Liver (tissue), 9 donors: ENCODE data around the gene SH3RF3. TPM values are rescaled to one million over a fixed set of nuclear protein-coding genes. Genes with fewer than 3 reads are reported as not detected.

Experiments
- DNase-seq: peaks from one replicate; pipeline ENCODE4 v3.0.0-alpha.2; 2017; ENCODE audit warnings: low spot score
- H3K27ac ChIP-seq, 2 donors: one replicate each; pipeline ENCODE4 v1.7.0; 2013; ENCODE audit warnings: inconsistent platforms in 2 of 2, low read length in 2 of 2, control low read depth in 1 of 2, low read depth in 1 of 2, mild to moderate bottlenecking in 1 of 2
- H3K27me3 ChIP-seq, 4 donors: one replicate each; pipeline versions ENCODE4 v1.6.1 to v1.7.0; 2013; ENCODE audit warnings: low read length in 3 of 4, inconsistent platforms in 1 of 4, mild to moderate bottlenecking in 1 of 4, moderate library complexity in 1 of 4; ENCODE audit not compliant: control insufficient read depth in 4 of 4, insufficient read depth in 4 of 4
- H3K36me3 ChIP-seq, 4 donors: one replicate each; pipeline versions ENCODE4 v1.6.1 to v1.7.0; 2013; ENCODE audit warnings: low read length in 3 of 4, mild to moderate bottlenecking in 3 of 4, low read depth in 1 of 4, moderate library complexity in 1 of 4; ENCODE audit not compliant: control insufficient read depth in 4 of 4, insufficient read depth in 3 of 4
- H3K4me1 ChIP-seq, 4 donors: one replicate each; pipeline versions ENCODE4 v1.6.1 to v1.7.0; 2013; ENCODE audit warnings: low read length in 3 of 4, mild to moderate bottlenecking in 3 of 4, moderate library complexity in 1 of 4; ENCODE audit not compliant: control insufficient read depth in 4 of 4, insufficient read depth in 4 of 4
- H3K4me3 ChIP-seq, 3 donors: one replicate each; pipeline versions ENCODE4 v1.6.1 to v1.7.0; 2013; ENCODE audit warnings: low read length in 3 of 3, control low read depth in 1 of 3, low read depth in 1 of 3, mild to moderate bottlenecking in 1 of 3
- H3K9ac ChIP-seq, 2 donors: one replicate each; pipeline ENCODE4 v1.7.0; 2013; ENCODE audit warnings: low read length in 2 of 2, mild to moderate bottlenecking in 2 of 2, moderate library complexity in 2 of 2, control low read depth in 1 of 2, low read depth in 1 of 2
- H3K9me3 ChIP-seq, 4 donors: one replicate each; pipeline versions ENCODE4 v1.6.1 to v1.7.0; 2013; ENCODE audit warnings: low read length in 3 of 4; ENCODE audit not compliant: control insufficient read depth in 4 of 4
- ATF3 ChIP-seq: IDR thresholded peaks from 2 replicates; pipeline ENCODE4 v1.6.1; 2016; ENCODE audit warnings: antibody characterized with exemption
- FOXA2 ChIP-seq: IDR thresholded peaks from 2 replicates; pipeline ENCODE4 v1.6.1; 2016; ENCODE audit warnings: antibody characterized with exemption
- GABPA ChIP-seq, 2 donors: IDR thresholded peaks in 1 of 2; conservative IDR thresholded peaks in 1 of 2; 2 replicates each; pipeline ENCODE4 v1.6.1; 2016; ENCODE audit warnings: antibody characterized with exemption in 2 of 2, mild to moderate bottlenecking in 1 of 2, moderate library complexity in 1 of 2
- HNF4G ChIP-seq: IDR thresholded peaks from 2 replicates; pipeline ENCODE4 v1.6.1; 2016; ENCODE audit warnings: antibody characterized with exemption
- NR2F2 ChIP-seq: IDR thresholded peaks from 2 replicates; pipeline ENCODE4 v1.6.1; 2016; ENCODE audit warnings: antibody characterized with exemption
- REST ChIP-seq: IDR thresholded peaks from 2 replicates; pipeline ENCODE4 v1.6.1; 2016; ENCODE audit warnings: antibody characterized with exemption, mild to moderate bottlenecking
- RXRA ChIP-seq, 2 donors: IDR thresholded peaks; 2 replicates each; pipeline ENCODE4 v1.6.1; 2017 to 2018; ENCODE audit warnings: antibody characterized with exemption in 2 of 2, mild to moderate bottlenecking in 1 of 2
- SP1 ChIP-seq: IDR thresholded peaks from 2 replicates; pipeline ENCODE4 v1.6.1; 2018; ENCODE audit warnings: antibody characterized with exemption, mild to moderate bottlenecking
- ZBTB33 ChIP-seq: IDR thresholded peaks from 2 replicates; pipeline ENCODE4 v1.6.1; 2016; ENCODE audit warnings: antibody characterized with exemption
- WGBS: extraction: QIAGEN DNeasy Blood & Tissue Kit; methylation state at CpG from one replicate; pipeline ENCODE4 v1.1.7; 2013; 5-methylcytosine and 5-hydroxymethylcytosine counted together
- polyA plus RNA-seq, 2 donors: library from polyadenylated mRNA; stranded (reverse) in 1 of 2; unstranded in 1 of 2; fragments of 200-250 nt in 1 of 2; fragments of >200 nt in 1 of 2; fragmentation: Nextera tagmentation in 1 of 2; extraction: Ambion mirVana in 1 of 2; gene quantifications; one replicate each; pipeline versions ENCODE4 v1.2.1 to v1.2.3, GENCODE V29; 2013 to 2015
- total RNA-seq, 2 donors: library from RNA; depleted of rRNA; stranded (reverse); fragments of >200 nt; gene quantifications; one replicate each; pipeline ENCODE4 v1.2.3, GENCODE V29; 2014
- donor health status: healthy.
- donor health status: healthy.
- donor health status: healthy.
- donor health status: healthy.
- donor health status: healthy.

The SH3RF3 gene
- total and polyA plus RNA-seq, 4 donors = 0.11 to 1.0 (median 0.54) TPM

- Histone ChIP-seq H3K9ac (no peak overlapping the region), H3K4me1 (no peaks in the 10 kb centered on the region), H3K36me3 (no peaks in the 10 kb centered on the region), H3K9me3 (no peaks in the 10 kb centered on the region), H3K27me3 (no peaks in the 10 kb centered on the region), H3K4me3 (no peak overlapping the region), H3K27ac (no peak overlapping the region)
- TF ChIP-seq FOXA2 (no peak), ATF3 (no peak)
- WGBS = 85% methylated on average over 6 of the region's 6 CpGs
- no peak for DNase-seq
Observed at GRCh38 chr2:109197491-109198418, 68.8 kb downstream of the SH3RF3 start.

GRCh38 chr2:109199790-109200189, 70.8 kb downstream of the SH3RF3 start:
- Histone ChIP-seq H3K9me3 (no peaks in the 10 kb centered on the region), H3K27me3 (no peaks in the 10 kb centered on the region), H3K36me3 (no peaks in the 10 kb centered on the region), H3K9ac (no peak overlapping the region), H3K4me1 (no peaks in the 10 kb centered on the region), H3K27ac (no peak overlapping the region), H3K4me3 (no peak overlapping the region)
- 95% methylated on average over 4 of the region's 4 CpGs for WGBS
- no peak for DNase-seq
- TF ChIP-seq NR2F2 = no peak
- TF ChIP-seq RXRA (IDR thresholded peaks at IDR 0.05) = no peak
- TF ChIP-seq ZBTB33 = no peak
- no peak for TF ChIP-seq FOXA2
- no peak for TF ChIP-seq SP1
- no peak for TF ChIP-seq GABPA (IDR thresholded peaks at IDR 0.05 in 1 of 2, conservative IDR thresholded peaks at IDR 0.05 in 1 of 2)
- no peak for TF ChIP-seq ATF3
- TF ChIP-seq REST = no peak
- TF ChIP-seq HNF4G = no peak
